HepG2 (cell line): ENCODE data around the gene SLC19A1. TPM values are rescaled to one million over a fixed set of nuclear protein-coding genes. Genes with fewer than 3 reads are reported as not detected.

Experiments
- MTERF4 ChIP-seq: sonication (generic); formaldehyde crosslinking; IDR thresholded peaks from 2 replicates; pipeline ENCODE4 v1.8.0; 2023; ENCODE audit warnings: mild to moderate bottlenecking, missing genetic modification reagents
- NFKB2 ChIP-seq: sonication (generic); formaldehyde crosslinking; IDR thresholded peaks from 2 replicates; pipeline ENCODE4 v1.4.0; 2020; ENCODE audit warnings: missing genetic modification reagents, borderline replicate concordance
- PHF21A ChIP-seq: sonication (generic); formaldehyde crosslinking; IDR thresholded peaks from 2 replicates; pipeline ENCODE4 v1.5.0; 2020; ENCODE audit warnings: mild to moderate bottlenecking, missing genetic modification reagents
- RAD21 ChIP-seq: fragments of 450-650 bp; formaldehyde crosslinking; IDR thresholded peaks from 2 replicates; pipeline ENCODE4 v1.5.0; 2020; ENCODE audit warnings: mild to moderate bottlenecking
- RARA ChIP-seq: IDR thresholded peaks from 2 replicates; pipeline ENCODE4 v1.6.1; 2016; ENCODE audit warnings: missing genetic modification reagents, missing compliant biosample characterization
- RBFOX2 ChIP-seq: fragments of 200-400 bp; formaldehyde crosslinking; IDR thresholded peaks from 2 replicates; pipeline ENCODE4 v1.6.1; 2017; ENCODE audit warnings: low read depth, mild to moderate bottlenecking, low read length
- SKI ChIP-seq: fragments of 450-650 bp; IDR thresholded peaks from one replicate; pipeline ENCODE4 v1.6.1; 2018; ENCODE audit warnings: mild to moderate bottlenecking; ENCODE audit not compliant: partially characterized antibody
- SNAPC2 ChIP-seq: sonication (generic); formaldehyde crosslinking; IDR thresholded peaks from 2 replicates; pipeline ENCODE4 v1.8.1; 2022; ENCODE audit warnings: mild to moderate bottlenecking, missing genetic modification reagents
- STAG1 ChIP-seq: sonication (generic); formaldehyde crosslinking; IDR thresholded peaks from 2 replicates; pipeline ENCODE4 v1.4.0; 2020; ENCODE audit warnings: missing genetic modification reagents
- XBP1 ChIP-seq: sonication (generic); formaldehyde crosslinking; IDR thresholded peaks from 2 replicates; pipeline ENCODE4 v1.5.0; 2020; ENCODE audit warnings: missing genetic modification reagents
- ZBTB38 ChIP-seq: sonication (generic); formaldehyde crosslinking; IDR thresholded peaks from 2 replicates; pipeline ENCODE4 v1.5.1; 2020; ENCODE audit warnings: mild to moderate bottlenecking, missing genetic modification reagents
- ZC3H4 ChIP-seq: sonication (generic); formaldehyde crosslinking; IDR thresholded peaks from 2 replicates; pipeline ENCODE4 v1.4.0; 2020; ENCODE audit warnings: missing genetic modification reagents, borderline replicate concordance
- ZNF124 ChIP-seq: sonication (generic); formaldehyde crosslinking; IDR thresholded peaks from 2 replicates; pipeline ENCODE4 v1.4.0; 2020; ENCODE audit warnings: missing genetic modification reagents
- ZNF614 ChIP-seq: IDR thresholded peaks from 2 replicates; pipeline ENCODE4 v1.6.1; 2018; ENCODE audit warnings: missing biosample characterization, missing genetic modification reagents, inconsistent platforms, borderline replicate concordance
- ZNF644 ChIP-seq: IDR thresholded peaks from 2 replicates; pipeline ENCODE4 v1.6.1; 2016; ENCODE audit warnings: low read depth
- polyA plus RNA-seq, 8 experiments: library from polyadenylated mRNA; depleted of rRNA in 3 of 8; stranded (reverse) in 7 of 8; unstranded in 1 of 8; fragments of >200 nt; fragmentation: Illumina TruSeq in 4 of 8; extraction: Trizol in 4 of 8; gene quantifications; 2 replicates each; pipeline versions ENCODE4 v1.2.1 to v1.2.3, GENCODE V29; 2011 to 2016; ENCODE audit warnings: low read depth in 4 of 8, missing spikeins in 1 of 8, mixed read lengths in 1 of 8; ENCODE audit not compliant: insufficient read depth in 1 of 8
- total RNA-seq, 5 experiments: library from RNA; depleted of rRNA; stranded (reverse); fragments of >200 nt; fragmentation: Illumina TruSeq; extraction: Trizol; gene quantifications; 2 replicates each; pipeline ENCODE4 v1.2.3, GENCODE V29; 2016; ENCODE audit warnings: low read depth in 1 of 5
- TF ChIP-seq, protein P1 (sequence below): sonication (generic); formaldehyde crosslinking; IDR thresholded peaks from 2 replicates; pipeline ENCODE4 v1.8.0; 2022; ENCODE audit warnings: missing genetic modification reagents, mild to moderate bottlenecking, moderate library complexity, borderline replicate concordance
- TF ChIP-seq, protein P2 (sequence below): sonication (generic); formaldehyde crosslinking; IDR thresholded peaks from 2 replicates; pipeline ENCODE4 v1.8.0; 2022; ENCODE audit warnings: mild to moderate bottlenecking, missing genetic modification reagents, moderate library complexity
- TF ChIP-seq, protein P3 (sequence below): sonication (generic); formaldehyde crosslinking; IDR thresholded peaks from 2 replicates; pipeline ENCODE4 v1.4.0; 2020; ENCODE audit warnings: mild to moderate bottlenecking, low read depth, missing genetic modification reagents
- TF ChIP-seq, protein P4 (sequence below): sonication (generic); formaldehyde crosslinking; IDR thresholded peaks from 2 replicates; pipeline ENCODE4 v1.5.0; 2020; ENCODE audit warnings: mild to moderate bottlenecking, missing genetic modification reagents, moderate library complexity

Gene SLC19A1
- total and polyA plus RNA-seq, 2 of the 13 experiments (the other 11 are each of a cell fraction or from before 2014, with no cell fraction given), result 21.8 to 23.0 TPM

DNA sequence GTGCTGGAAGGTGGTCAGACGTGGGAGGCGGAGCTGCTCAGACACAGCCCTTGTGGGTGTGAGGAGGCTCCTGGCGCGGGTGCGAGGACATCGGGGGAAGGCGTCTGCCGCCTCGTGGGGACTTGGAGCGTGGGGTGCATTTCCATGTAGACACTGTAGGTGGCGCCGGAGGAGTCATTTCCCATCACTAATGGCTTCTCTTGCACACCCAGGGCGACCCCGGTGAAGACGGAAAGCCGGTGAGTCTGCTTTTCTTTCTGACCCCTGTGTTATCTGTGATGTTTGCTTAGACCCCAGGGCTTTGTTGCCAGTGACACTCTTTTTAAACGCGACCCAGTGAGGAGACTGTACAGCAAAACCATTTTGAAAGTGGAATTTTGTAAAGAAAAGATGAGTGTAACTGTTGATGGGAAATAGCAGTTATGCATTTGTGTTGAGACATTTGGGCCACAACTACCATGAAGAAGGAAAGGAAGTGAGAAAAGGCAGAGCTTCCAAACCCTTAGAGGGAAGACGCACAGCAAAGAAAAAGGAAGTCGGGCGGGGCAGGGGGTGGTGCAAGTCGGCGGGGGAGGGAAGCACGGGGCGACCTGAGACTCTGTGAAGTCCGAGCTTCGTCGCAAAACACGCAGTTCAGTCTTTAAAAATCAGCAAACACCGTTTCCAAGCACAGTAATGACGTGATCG is 64.0 kb downstream of the SLC19A1 start (continued):
- TF ChIP-seq, protein P1, sequence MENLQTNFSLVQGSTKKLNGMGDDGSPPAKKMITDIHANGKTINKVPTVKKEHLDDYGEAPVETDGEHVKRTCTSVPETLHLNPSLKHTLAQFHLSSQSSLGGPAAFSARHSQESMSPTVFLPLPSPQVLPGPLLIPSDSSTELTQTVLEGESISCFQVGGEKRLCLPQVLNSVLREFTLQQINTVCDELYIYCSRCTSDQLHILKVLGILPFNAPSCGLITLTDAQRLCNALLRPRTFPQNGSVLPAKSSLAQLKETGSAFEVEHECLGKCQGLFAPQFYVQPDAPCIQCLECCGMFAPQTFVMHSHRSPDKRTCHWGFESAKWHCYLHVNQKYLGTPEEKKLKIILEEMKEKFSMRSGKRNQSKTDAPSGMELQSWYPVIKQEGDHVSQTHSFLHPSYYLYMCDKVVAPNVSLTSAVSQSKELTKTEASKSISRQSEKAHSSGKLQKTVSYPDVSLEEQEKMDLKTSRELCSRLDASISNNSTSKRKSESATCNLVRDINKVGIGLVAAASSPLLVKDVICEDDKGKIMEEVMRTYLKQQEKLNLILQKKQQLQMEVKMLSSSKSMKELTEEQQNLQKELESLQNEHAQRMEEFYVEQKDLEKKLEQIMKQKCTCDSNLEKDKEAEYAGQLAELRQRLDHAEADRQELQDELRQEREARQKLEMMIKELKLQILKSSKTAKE (CRISPR knock-in tag), result peak; percentile 54; the same call in 1 of the 2 replicates
- TF ChIP-seq ZBTB38 (CRISPR knock-in tag) (peak; percentile 95), SNAPC2 (CRISPR knock-in tag) (no peak), MTERF4 (CRISPR knock-in tag) (no peak), ZNF614 (CRISPR knock-in tag) (no peak), PHF21A (CRISPR knock-in tag) (no peak), SKI (peak; percentile 93), NFKB2 (peak; percentile 39; the same call in 1 of the 2 replicates), RBFOX2 (0 out of 2 replicates have a peak, but pooled peaks have one; percentile 26), RARA (CRISPR knock-in tag) (peak; percentile 16; the same call in 1 of the 2 replicates), STAG1 (CRISPR knock-in tag) (peak; percentile 68), ZNF124 (CRISPR knock-in tag) (no peak), ZNF644 (CRISPR knock-in tag) (no peak), XBP1 (CRISPR knock-in tag) (no peak), ZC3H4 (CRISPR knock-in tag) (no peak), RAD21 (CRISPR knock-in tag) (peak; percentile 58)
- TF ChIP-seq, protein P2, sequence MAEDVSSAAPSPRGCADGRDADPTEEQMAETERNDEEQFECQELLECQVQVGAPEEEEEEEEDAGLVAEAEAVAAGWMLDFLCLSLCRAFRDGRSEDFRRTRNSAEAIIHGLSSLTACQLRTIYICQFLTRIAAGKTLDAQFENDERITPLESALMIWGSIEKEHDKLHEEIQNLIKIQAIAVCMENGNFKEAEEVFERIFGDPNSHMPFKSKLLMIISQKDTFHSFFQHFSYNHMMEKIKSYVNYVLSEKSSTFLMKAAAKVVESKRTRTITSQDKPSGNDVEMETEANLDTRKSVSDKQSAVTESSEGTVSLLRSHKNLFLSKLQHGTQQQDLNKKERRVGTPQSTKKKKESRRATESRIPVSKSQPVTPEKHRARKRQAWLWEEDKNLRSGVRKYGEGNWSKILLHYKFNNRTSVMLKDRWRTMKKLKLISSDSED (CRISPR knock-in tag), result no peak
- TF ChIP-seq, protein P3, sequence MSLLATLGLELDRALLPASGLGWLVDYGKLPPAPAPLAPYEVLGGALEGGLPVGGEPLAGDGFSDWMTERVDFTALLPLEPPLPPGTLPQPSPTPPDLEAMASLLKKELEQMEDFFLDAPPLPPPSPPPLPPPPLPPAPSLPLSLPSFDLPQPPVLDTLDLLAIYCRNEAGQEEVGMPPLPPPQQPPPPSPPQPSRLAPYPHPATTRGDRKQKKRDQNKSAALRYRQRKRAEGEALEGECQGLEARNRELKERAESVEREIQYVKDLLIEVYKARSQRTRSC (CRISPR knock-in tag), result no peak
- TF ChIP-seq, protein P4, sequence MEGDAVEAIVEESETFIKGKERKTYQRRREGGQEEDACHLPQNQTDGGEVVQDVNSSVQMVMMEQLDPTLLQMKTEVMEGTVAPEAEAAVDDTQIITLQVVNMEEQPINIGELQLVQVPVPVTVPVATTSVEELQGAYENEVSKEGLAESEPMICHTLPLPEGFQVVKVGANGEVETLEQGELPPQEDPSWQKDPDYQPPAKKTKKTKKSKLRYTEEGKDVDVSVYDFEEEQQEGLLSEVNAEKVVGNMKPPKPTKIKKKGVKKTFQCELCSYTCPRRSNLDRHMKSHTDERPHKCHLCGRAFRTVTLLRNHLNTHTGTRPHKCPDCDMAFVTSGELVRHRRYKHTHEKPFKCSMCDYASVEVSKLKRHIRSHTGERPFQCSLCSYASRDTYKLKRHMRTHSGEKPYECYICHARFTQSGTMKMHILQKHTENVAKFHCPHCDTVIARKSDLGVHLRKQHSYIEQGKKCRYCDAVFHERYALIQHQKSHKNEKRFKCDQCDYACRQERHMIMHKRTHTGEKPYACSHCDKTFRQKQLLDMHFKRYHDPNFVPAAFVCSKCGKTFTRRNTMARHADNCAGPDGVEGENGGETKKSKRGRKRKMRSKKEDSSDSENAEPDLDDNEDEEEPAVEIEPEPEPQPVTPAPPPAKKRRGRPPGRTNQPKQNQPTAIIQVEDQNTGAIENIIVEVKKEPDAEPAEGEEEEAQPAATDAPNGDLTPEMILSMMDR, result peak; percentile 82
- TF ChIP-seq, all 625 proteins: peak for 20
